PC-3 (cell line): ENCODE measurements around the gene PAOX.

ENCODE experiments used
- EZH2phosphoT487 ChIP-seq: fragments of 300-600 bp; sonication (generic); IDR thresholded peaks from 2 replicates; pipeline ENCODE4 v1.6.1; 2018; ENCODE audit warnings: mild to moderate bottlenecking, antibody characterized with exemption, low read length, borderline replicate concordance
- TF ChIP-seq, protein P1 (sequence below): fragments of 300-600 bp; sonication (generic); conservative IDR thresholded peaks from 2 replicates; pipeline ENCODE4 v1.5.1; 2017; ENCODE audit warnings: antibody characterized with exemption, low read depth, mild to moderate bottlenecking, low read length

GRCh38 chr10:133390597-133391248 is 11.7 kb downstream of the PAOX start:
- TF ChIP-seq, protein P1, sequence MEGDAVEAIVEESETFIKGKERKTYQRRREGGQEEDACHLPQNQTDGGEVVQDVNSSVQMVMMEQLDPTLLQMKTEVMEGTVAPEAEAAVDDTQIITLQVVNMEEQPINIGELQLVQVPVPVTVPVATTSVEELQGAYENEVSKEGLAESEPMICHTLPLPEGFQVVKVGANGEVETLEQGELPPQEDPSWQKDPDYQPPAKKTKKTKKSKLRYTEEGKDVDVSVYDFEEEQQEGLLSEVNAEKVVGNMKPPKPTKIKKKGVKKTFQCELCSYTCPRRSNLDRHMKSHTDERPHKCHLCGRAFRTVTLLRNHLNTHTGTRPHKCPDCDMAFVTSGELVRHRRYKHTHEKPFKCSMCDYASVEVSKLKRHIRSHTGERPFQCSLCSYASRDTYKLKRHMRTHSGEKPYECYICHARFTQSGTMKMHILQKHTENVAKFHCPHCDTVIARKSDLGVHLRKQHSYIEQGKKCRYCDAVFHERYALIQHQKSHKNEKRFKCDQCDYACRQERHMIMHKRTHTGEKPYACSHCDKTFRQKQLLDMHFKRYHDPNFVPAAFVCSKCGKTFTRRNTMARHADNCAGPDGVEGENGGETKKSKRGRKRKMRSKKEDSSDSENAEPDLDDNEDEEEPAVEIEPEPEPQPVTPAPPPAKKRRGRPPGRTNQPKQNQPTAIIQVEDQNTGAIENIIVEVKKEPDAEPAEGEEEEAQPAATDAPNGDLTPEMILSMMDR, result no peak
- no peak for TF ChIP-seq EZH2phosphoT487
